GM06990 (cell line): ENCODE results near the gene ZNF420.

Experiments used
- DNase-seq: peaks from one replicate; pipeline ENCODE4 v3.0.0-alpha.2; 2011; ENCODE audit not compliant: insufficient read length; ENCODE audit errors: extremely low read depth
- H3K27me3 ChIP-seq: replicated peaks from 2 replicates; pipeline ENCODE4 v1.6.0; 2011; ENCODE audit warnings: low read length; ENCODE audit not compliant: control insufficient read depth, insufficient read depth
- H3K36me3 ChIP-seq: 2 replicates; pipeline ENCODE4 v1.5.1; 2011; ENCODE audit warnings: low read length; ENCODE audit not compliant: control insufficient read depth, insufficient read depth
- H3K4me3 ChIP-seq: replicated peaks from 2 replicates; pipeline ENCODE4 v1.5.1; 2011; ENCODE audit warnings: low read depth, mild to moderate bottlenecking, control low read depth, low read length
- CTCF ChIP-seq: IDR thresholded peaks from 2 replicates; pipeline ENCODE4 v1.5.1; 2011; ENCODE audit warnings: low read length, control low read depth, mild to moderate bottlenecking, inconsistent platforms; ENCODE audit not compliant: insufficient read depth, poor library complexity, severe bottlenecking

The ZNF420 gene

GRCh38 chr19:37160153-37160552 lies 81.9 kb downstream of the ZNF420 start:
- no peaks in the 10 kb centered on the region for H3K27me3 ChIP-seq
- DNase-seq: no peak
- no peak overlapping the region for H3K4me3 ChIP-seq
- peaks cover 2% of the 10 kb centered on the region for H3K36me3 ChIP-seq
- no peak for TF ChIP-seq CTCF

DNA sequence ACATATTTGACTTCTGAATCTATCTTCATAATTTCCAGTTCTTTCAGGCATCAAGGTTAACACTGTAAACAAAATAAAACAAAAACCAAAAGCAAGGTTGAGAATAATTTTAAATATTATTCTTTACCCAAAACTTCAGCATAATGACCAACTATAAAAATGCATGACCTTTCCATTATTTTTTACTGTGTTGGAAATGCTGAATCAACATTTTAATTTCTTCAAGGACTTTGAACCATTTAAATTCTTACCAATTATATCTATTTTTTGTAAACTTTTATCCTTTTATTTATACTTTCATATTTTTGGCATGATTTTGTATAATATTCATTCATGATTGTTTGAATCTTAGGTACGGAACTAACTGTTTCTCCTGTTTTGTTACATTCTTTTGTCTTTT lies 87.4 kb downstream of the ZNF420 start:
- peaks cover 6% of the 10 kb centered on the region for H3K36me3 ChIP-seq
- H3K27me3 ChIP-seq: no peaks in the 10 kb centered on the region
- TF ChIP-seq CTCF: no peak
- no peak for DNase-seq
- H3K4me3 ChIP-seq: no peak overlapping the region

- DNase-seq: peak; percentile 84
- Histone ChIP-seq H3K27me3 (no peaks in the 10 kb centered on the region), H3K4me3 (peak within 1 kb of the TSS; percentile 88), H3K36me3 (peaks cover 6% of the 10 kb centered on the region)
- TF ChIP-seq CTCF: no peak
Measured at GRCh38 chr19:37172368-37173366, 94.4 kb downstream of the ZNF420 start, which contains the start of gene ZNF585A. Gene ZNF585A (minus strand): TSS chr19:37172695. CDS start chr19:37169910, 2,785 bp downstream.
